ENCODE measurements around the gene C6orf15.

C6orf15 gene

DNA sequence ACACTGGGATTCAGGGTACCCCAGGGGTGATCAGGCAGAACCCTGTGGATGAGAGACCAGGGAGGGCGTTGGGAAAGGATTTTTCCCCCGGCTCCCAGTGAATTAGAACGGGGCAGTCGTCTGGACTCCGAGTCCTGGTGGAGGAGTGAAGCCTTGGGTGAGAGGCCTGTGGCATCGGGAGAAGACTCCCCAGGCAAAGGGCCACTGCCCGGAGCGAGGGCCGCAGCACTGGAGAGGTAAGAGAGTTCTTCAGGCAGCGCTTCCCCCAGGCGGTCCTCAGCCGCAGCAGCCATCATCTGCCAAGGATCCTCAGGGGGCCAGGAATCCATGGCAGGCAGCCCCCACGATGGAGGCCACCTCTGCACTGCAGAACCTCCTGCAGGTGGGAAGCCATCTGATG lies 663 bp downstream of the C6orf15 start:
- in situ Hi-C loops (cut with HindIII; ENCODE audit: low sequenced_read_pairs), result no loop called here

- in situ Hi-C loops (cut with HindIII; ENCODE audit: low sequenced_read_pairs), result no loop called here
These were observed 1.4 kb downstream of the C6orf15 start for GRCh38 chr6:31110825-31111582.

DNA sequence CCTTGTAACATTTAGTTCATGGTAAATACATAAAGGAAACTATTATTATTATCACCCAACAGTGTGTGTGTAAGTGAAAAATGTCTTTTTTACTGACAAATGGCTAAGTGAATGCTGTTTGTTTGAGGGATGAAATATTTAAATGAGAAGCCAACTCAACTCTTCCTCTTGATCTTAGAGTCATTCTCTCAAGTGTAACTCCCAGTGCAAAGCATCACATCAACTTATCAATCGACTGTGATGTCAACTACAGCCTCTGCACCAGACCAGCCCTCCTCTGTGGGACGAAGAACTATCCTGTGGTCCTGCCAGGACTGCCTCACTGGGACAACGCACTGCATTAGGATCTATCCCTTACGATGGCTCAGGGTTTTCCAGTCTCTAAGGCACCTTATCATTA lies 5.3 kb downstream of the C6orf15 start:
- in situ Hi-C loops (cut with HindIII; ENCODE audit: low sequenced_read_pairs), result no loop called here

- in situ Hi-C loops (cut with HindIII; ENCODE audit: low sequenced_read_pairs), result no loop called here
These were observed 9.2 kb downstream of the C6orf15 start for GRCh38 chr6:31103136-31103535.

- in situ Hi-C loops (cut with HindIII; ENCODE audit: low sequenced_read_pairs), result no loop called here
These were observed 13.9 kb downstream of the C6orf15 start for GRCh38 chr6:31098449-31098938.

- in situ Hi-C loops (cut with HindIII; ENCODE audit: low sequenced_read_pairs), result no loop called here
These were observed 15.7 kb downstream of the C6orf15 start for GRCh38 chr6:31096656-31097055.

- in situ Hi-C loops (cut with HindIII; ENCODE audit: low sequenced_read_pairs), result no loop called here
These were observed 16.2 kb downstream of the C6orf15 start for GRCh38 chr6:31096215-31096614.

DNA sequence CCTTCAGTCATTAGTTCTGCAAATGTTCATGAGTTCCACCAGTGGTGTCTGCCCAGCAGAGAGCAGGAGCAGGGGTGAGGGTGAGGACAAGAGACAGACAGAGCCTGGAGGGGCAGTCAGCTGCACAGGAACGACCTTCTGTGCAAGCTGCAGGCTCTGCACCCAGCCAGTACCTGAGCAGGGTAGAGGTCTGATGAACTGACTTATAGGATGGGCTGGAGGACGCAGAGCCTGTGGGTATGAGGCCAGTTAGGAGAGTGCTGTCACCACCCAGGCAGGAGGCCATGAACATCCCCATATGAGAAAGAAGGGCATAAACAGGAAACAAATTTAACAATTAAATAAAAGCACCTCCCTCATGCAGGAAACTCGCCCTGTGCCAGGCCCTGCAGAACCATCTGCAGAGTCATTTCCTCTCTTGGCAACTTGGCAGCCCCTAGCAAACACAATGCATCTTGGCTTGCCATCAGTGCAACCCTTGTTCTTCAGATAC lies 17.9 kb downstream of the C6orf15 start:
- in situ Hi-C loops (cut with HindIII; ENCODE audit: low sequenced_read_pairs), result no loop called here

GRCh38 chr6:31092769-31093505 lies 19.4 kb downstream of the C6orf15 start:
- in situ Hi-C loops (cut with HindIII; ENCODE audit: low sequenced_read_pairs), result no loop called here

DNA sequence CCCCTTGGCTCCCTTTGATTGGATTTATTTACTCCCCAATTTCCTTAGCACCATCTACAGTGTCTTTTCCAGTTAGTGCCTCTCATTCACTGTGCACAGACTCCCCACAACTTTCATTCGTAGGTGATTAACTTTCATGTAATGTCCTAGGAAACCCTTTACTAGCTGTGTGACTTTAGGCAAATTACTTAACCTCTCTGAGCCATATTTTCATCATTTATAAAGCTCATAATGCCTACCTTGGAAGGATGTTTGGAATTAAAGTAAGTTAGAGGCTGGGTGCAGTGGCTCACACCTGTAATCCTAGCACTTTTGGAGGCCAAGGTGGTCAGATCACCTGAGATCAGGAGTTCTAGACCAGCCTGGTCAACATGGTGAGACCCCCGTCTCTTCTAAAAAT lies 20.1 kb downstream of the C6orf15 start:
- in situ Hi-C loops (cut with HindIII; ENCODE audit: low sequenced_read_pairs), result no loop called here

- in situ Hi-C loops (cut with HindIII; ENCODE audit: low sequenced_read_pairs), result no loop called here
These were observed 20.7 kb downstream of the C6orf15 start for GRCh38 chr6:31091680-31092079.

DNA sequence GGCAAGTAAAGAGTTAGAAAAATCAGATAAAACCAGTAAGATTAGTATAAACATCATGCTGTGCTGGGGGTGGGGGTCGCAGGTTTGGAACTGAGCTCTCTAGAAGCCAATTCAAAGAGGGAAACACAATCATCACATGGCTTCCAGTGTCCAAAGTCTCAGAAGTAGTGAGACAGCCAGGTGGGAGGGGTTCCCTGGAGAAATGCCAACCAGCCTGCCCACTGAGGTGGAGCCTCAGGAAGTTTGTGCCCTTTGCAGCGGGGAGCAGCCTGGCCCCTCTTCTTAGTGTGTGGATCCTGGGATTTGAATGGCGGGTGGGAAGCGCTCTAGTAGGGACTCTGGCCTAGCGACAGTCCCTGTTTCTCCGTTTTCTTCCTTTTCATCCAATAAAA lies 21.4 kb downstream of the C6orf15 start:
- in situ Hi-C loops (cut with HindIII; ENCODE audit: low sequenced_read_pairs), result no loop called here

GRCh38 chr6:31090275-31090972 lies 22.0 kb downstream of the C6orf15 start:
- in situ Hi-C loops (cut with HindIII; ENCODE audit: low sequenced_read_pairs), result no loop called here

GRCh38 chr6:31087494-31088089 lies 24.8 kb downstream of the C6orf15 start:
- in situ Hi-C loops (cut with HindIII; ENCODE audit: low sequenced_read_pairs), result no loop called here

DNA sequence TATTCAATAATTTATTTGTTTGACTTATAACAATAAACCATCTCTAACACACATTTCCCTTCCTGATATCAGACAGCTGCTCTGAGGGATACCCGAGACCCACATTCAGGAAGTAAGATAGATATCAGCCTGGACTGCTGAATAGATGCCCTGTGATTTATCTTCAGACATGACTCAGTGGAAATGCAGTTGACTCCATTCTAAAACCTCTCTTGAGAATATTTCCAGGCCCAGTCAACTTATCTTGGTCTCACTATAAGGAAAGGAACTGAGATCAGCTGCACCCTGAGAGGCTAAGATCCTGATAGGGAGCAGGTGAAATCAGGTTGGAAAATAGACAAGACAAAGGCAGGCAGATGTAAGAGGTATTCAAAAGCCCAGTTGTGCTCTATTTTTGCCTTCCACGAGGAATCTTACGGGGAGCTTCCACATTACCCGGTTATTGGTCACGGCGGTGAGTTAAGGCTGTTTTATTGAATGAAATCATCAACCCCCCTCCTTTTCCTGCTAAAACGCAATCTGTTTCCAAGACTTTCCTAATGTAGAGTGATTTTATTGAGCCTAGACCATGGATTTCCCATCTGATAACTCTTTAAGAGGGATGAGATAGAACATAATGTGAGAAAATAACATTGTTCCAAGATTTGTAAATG lies 25.5 kb downstream of the C6orf15 start:
- in situ Hi-C loops (cut with HindIII; ENCODE audit: low sequenced_read_pairs), result no loop called here

DNA sequence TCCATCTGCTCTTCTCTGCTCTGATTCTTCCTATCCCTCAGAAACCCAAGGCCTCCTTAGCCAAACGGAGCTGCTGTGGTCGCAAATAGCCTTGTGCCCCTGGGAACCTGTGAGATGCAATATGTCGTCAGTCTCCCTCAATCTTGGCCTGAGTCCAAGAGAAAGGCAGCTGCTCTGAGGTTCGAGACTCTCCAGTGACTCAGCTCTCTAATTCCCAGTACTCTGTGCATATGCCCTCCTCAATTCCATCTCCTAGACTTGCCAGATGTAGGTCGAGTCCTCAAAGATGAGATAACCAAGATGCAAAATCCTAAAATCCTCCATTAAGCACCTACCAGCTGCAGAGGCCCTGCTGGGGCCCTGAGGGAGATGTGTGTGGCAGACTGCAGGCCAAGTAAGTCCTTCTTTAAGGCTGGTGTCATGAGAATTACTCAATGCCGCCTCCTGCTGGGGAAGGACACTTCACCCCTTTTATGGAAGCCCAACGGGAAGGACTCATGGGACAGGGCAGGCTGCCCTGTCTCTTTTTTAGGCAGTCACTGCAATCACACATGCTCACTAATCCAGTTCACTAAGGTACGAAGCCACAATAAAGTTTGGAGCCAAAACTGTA lies 28.5 kb downstream of the C6orf15 start:
- in situ Hi-C loops (cut with HindIII; ENCODE audit: low sequenced_read_pairs), result no loop called here

DNA sequence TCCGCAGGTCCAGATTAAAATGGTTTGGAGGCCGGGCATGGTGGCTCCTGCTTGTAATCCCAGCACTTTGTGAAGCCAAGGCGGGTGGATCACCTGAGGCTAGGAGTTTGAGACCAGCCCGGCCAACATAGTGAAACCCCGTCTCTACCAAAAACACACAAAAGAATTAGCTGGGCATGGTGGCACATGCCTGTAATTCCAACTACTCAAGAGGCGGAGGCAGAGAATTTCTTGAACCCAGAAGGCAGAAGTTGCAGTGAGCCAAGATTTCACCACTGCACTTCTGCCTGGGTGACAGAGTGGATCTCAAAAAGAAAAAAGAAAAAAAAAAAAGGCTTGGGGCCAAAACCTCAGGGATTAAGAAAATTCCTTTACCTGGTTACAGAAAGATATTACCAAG lies 30.5 kb downstream of the C6orf15 start:
- in situ Hi-C loops (cut with HindIII; ENCODE audit: low sequenced_read_pairs), result no loop called here

- in situ Hi-C loops (cut with HindIII; ENCODE audit: low sequenced_read_pairs), result no loop called here
These were observed 32.6 kb downstream of the C6orf15 start for GRCh38 chr6:31079656-31080261.

GRCh38 chr6:31076611-31077010 lies 35.8 kb downstream of the C6orf15 start:
- in situ Hi-C loops (cut with HindIII; ENCODE audit: low sequenced_read_pairs), result no loop called here

DNA sequence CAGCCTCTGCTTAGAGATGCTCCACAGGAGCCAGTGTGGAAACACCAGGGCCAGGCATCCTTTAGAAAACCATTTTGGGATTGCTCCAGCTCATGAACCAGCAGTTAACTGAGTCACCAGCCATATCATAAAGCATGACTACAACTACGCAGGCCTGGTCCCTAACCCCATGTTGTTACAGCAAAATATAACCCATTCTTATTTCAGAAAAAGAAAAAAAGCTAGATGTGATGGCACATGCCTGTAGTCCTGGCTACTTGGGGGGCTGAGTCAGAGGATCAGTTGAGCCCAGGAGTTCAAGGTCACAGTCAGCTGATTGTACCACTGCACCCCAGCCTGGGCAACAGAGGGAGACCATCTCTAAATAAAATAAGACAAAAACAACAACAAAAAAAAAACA lies 36.8 kb downstream of the C6orf15 start:
- in situ Hi-C loops (cut with HindIII; ENCODE audit: low sequenced_read_pairs), result no loop called here
